Stimulated activated CD4-positive, alpha-beta T cell treated with anti-CD3 and anti-CD28 coated beads, TNF-alpha, amount 100 ng/mL, for 1 hour (primary cell): ENCODE measurements around the gene LMLN.
"Not testable (repeated sequence)": the region's sequence is repeated elsewhere in the genome, so short reads cannot be mapped to it uniquely, and the experiment has no call there.

Experiments
- DNase-seq, 3 donors: peaks; one replicate each; pipeline ENCODE4 v3.0.0-alpha.2; 2020; ENCODE audit warnings: low read depth in 3 of 3, low spot score in 1 of 3

The LMLN gene

GRCh38 chr3:198022604-198023003 lies 62.6 kb downstream of the LMLN start:
- no peak for DNase-seq

GRCh38 chr3:198025644-198026043 lies 65.6 kb downstream of the LMLN start:
- DNase-seq = no peak

- no peak for DNase-seq
These were observed 66.6 kb downstream of the LMLN start for GRCh38 chr3:198026620-198027019.

GRCh38 chr3:198027045-198027798 lies 67.2 kb downstream of the LMLN start:
- DNase-seq = no peak

GRCh38 chr3:198027799-198028390 lies 67.9 kb downstream of the LMLN start:
- no peak for DNase-seq

GRCh38 chr3:198028718-198029117 lies 68.7 kb downstream of the LMLN start:
- DNase-seq = no peak

GRCh38 chr3:198030125-198030524 lies 70.1 kb downstream of the LMLN start:
- DNase-seq = no peak

GRCh38 chr3:198030726-198031125 lies 70.7 kb downstream of the LMLN start:
- DNase-seq = no peak

- no peak for DNase-seq
These were observed 72.3 kb downstream of the LMLN start for GRCh38 chr3:198032039-198032936.

GRCh38 chr3:198043119-198043518 lies 83.1 kb downstream of the LMLN start:
- DNase-seq = no peak

GRCh38 chr3:198046120-198046857 lies 86.3 kb downstream of the LMLN start:
- DNase-seq = no peak

- no peak for DNase-seq
These were observed 88.4 kb downstream of the LMLN start for GRCh38 chr3:198048445-198048844.

- no peak for DNase-seq
These were observed 91.8 kb downstream of the LMLN start for GRCh38 chr3:198051836-198052235.

- DNase-seq = not testable (repeated sequence)
These were observed 93.4 kb downstream of the LMLN start for GRCh38 chr3:198053462-198053861.

GRCh38 chr3:198061119-198062067 lies 101.4 kb downstream of the LMLN start:
- no peak for DNase-seq

- DNase-seq = no peak
These were observed 102.0 kb downstream of the LMLN start for GRCh38 chr3:198062068-198062465.

- DNase-seq = no peak
These were observed 104.4 kb downstream of the LMLN start for GRCh38 chr3:198064420-198064819.

GRCh38 chr3:198065897-198066296 lies 105.9 kb downstream of the LMLN start:
- no peak for DNase-seq

- no peak for DNase-seq
These were observed 107.4 kb downstream of the LMLN start for GRCh38 chr3:198067416-198067815.

GRCh38 chr3:198070871-198071270 lies 110.9 kb downstream of the LMLN start:
- DNase-seq = no peak
